ENCODE results near the gene IFI6. TPM values are rescaled to one million over a fixed set of nuclear protein-coding genes. Genes with fewer than 3 reads are reported as not detected.

Gene IFI6
- total RNA-seq, result 100 to 1,000 TPM; 120 to 174 (median 150) TPM

DNA sequence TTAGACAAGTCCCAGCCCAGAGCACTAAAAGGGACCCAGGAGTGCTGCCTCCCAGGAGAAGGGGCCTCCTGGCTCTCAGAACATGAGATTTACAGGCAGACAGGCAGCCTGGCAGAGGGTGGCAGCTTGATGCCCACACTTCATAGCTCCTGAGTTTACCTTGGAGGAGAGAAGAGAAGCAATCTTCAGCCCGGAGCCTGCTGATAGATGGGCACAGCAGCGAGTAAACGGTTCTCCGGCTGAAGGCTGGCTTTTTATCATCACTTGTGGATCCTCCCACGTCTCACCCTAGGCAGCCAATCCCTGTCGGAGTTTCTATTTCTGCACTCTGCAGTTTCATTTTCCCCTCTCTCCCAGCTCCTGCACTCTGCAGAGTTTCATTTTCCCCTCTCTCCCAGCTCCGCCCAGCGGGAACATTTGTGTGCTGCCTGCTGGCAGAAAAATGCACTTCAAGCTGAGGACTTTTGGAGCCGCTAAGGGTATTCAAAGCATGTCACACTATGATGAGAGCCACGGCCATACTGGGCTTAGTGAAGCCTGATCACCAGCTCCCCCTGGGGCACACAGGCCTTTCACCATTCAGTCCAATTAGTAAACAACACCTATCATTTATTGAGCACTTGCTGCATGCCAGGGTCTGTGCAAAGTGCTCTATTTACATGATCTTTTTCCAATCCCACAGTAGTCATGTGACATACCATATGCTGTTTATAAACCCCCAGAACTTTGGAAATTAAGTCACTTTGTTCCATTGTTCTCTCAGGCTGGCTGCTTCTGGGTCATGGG is at the start of gene IFI6:
Gene IFI6, minus strand, starts transcription at position 229 of the 786 bp plus-strand sequence. CDS start 2,878 bp downstream, outside the sequence.
- Histone ChIP-seq H3K9me3 (no peaks in the 10 kb centered on the region), H3K4me1 (peaks cover 16 to 31% of the 10 kb centered on the region in 2 donors), H3K4me3 (replicated peaks in 1 of 3) (peak within 1 kb of the TSS in 2 of 3 donors; percentile 17 to 33), H3K36me3 (no peaks in the 10 kb centered on the region), H3K27me3 (no peaks in the 10 kb centered on the region), H3K27ac (peak within 1 kb of the TSS; percentile 86 to 92 (median 91))
- 0 to 1% methylated on average over 10 of the region's 10 CpGs for WGBS, 2 donors
- intact Hi-C loops (cut with DNase I), result loop anchor here (5.0 to 10.0 kb wide), 2 partner anchors 55 to 163 kb away; partner anchors contain the start of genes FAM76A and PPP1R8
- TF ChIP-seq CTCF (IDR thresholded peaks at IDR 0.05), result peak in 5 of 6 experiments; percentile 8 to 51 (median 43)
- TF ChIP-seq POLR2A (IDR thresholded peaks at IDR 0.05), result peak in 1 of 2 donors; percentile 84
- peak; percentile 96 to 97 for DNase-seq

- 58 to 60% methylated on average over 5 of the region's 5 CpGs for WGBS, 2 donors
- Histone ChIP-seq H3K36me3 (no peaks in the 10 kb centered on the region), H3K27ac (peak overlapping the region in 1 of 3 donors; percentile 53), H3K9me3 (no peaks in the 10 kb centered on the region), H3K27me3 (no peaks in the 10 kb centered on the region), H3K4me1 (peaks cover 17% of the 10 kb centered on the region in 2 donors), H3K4me3 (replicated peaks in 1 of 3) (no peak overlapping the region)
- intact Hi-C loops (cut with DNase I), result no loop called here
- TF ChIP-seq CTCF (IDR thresholded peaks at IDR 0.05), result peak in 3 of 6 experiments; percentile 12 to 31 (median 15)
- TF ChIP-seq POLR2A (IDR thresholded peaks at IDR 0.05), result no peak
- no peak for DNase-seq
These were observed 47.6 kb upstream of the IFI6 start for GRCh38 chr1:27719286-27720251.

GRCh38 chr1:27716262-27716895 is 44.4 kb upstream of the IFI6 start:
- H3K36me3 ChIP-seq, result no peaks in the 10 kb centered on the region
- no peak overlapping the region for H3K4me3 ChIP-seq (replicated peaks in 1 of 3)
- WGBS, 2 donors, result 62 to 78% methylated on average over 2 of the region's 2 CpGs
- TF ChIP-seq POLR2A (IDR thresholded peaks at IDR 0.05) (no peak), CTCF (IDR thresholded peaks at IDR 0.05) (no peak)
- no peaks in the 10 kb centered on the region for H3K9me3 ChIP-seq
- intact Hi-C loops (cut with DNase I), result no loop called here
- H3K27ac ChIP-seq, result peak overlapping the region; percentile 50 to 80 (median 79)
- peaks cover 30 to 38% of the 10 kb centered on the region in 2 donors for H3K4me1 ChIP-seq
- H3K27me3 ChIP-seq, result no peaks in the 10 kb centered on the region
- no peak for DNase-seq

DNA sequence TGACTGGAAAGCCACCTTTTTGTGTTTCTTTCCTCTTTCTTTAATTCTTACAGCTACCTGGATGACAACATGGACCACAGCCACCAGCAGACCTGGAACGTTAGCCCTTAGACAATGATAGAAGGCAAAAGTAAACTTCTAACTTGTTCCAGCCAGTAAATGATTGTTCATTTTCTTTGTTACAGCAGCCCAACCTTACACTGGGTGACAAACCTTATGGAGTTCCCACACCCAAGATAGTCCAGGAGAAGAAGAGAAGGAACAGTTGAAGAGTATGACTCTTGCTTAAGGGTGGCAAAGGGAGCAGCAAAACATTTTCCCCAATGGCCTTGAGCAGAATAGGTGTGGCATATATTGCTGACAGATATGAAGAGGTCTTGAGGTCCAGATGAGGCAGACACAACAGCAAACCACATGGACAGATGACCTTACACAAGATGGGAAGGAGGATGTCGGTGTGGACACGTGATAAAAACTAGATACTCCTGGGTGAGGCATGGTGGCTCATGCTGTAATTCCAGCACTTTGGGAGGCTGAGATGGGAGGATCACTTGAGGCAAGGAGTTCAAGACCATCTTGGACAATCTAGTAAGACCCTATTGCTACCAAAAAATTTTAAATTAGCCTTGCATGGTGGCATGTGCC is 42.0 kb upstream of the IFI6 start:
- no peaks in the 10 kb centered on the region for H3K36me3 ChIP-seq
- TF ChIP-seq POLR2A (IDR thresholded peaks at IDR 0.05), result no peak
- no peak for TF ChIP-seq CTCF (IDR thresholded peaks at IDR 0.05)
- intact Hi-C loops (cut with DNase I), result no loop called here

More for the DNA sequence above, 42.0 kb upstream of the IFI6 start:
- DNase-seq, result peak in 1 of 2 donors; percentile 35
- Histone ChIP-seq H3K4me1 (peaks cover 25 to 32% of the 10 kb centered on the region in 2 donors), H3K4me3 (replicated peaks in 1 of 3) (no peak overlapping the region), H3K27ac (peak overlapping the region; percentile 25 to 80 (median 79)), H3K27me3 (no peaks in the 10 kb centered on the region), H3K9me3 (no peaks in the 10 kb centered on the region)
- 65 to 76% methylated on average over 3 of the region's 3 CpGs for WGBS, 2 donors

All from thyroid gland (tissue), 4 donors.